DMS 273 (cell line): Measurements from ENCODE around the gene PFN3.

Source experiments
- DNase-seq: peaks from one replicate; lab custom pipeline; 2025; ENCODE audit not compliant: unreplicated experiment; lab: John Stamatoyannopoulos, UW

PFN3 gene

GRCh38 chr5:177396807-177397206 lies 3.7 kb downstream of the PFN3 start:
- DNase-seq, result no peak

GRCh38 chr5:177396078-177396477 lies 4.4 kb downstream of the PFN3 start:
- DNase-seq, result no peak

- no peak for DNase-seq
Observed at GRCh38 chr5:177393990-177394389, 6.5 kb downstream of the PFN3 start.

- DNase-seq, result no peak
Observed at GRCh38 chr5:177393206-177393765, 7.2 kb downstream of the PFN3 start.

- DNase-seq, result no peak
Observed at GRCh38 chr5:177392765-177393164, 7.7 kb downstream of the PFN3 start.

- peak; percentile 92 for DNase-seq
Observed at GRCh38 chr5:177390363-177391300, 9.8 kb downstream of the PFN3 start.

- DNase-seq, result no peak
Observed at GRCh38 chr5:177389241-177390169, 11.0 kb downstream of the PFN3 start.

GRCh38 chr5:177388521-177389052 lies 11.9 kb downstream of the PFN3 start:
- no peak for DNase-seq

- no peak for DNase-seq
Observed at GRCh38 chr5:177387405-177387804, 13.1 kb downstream of the PFN3 start.

- DNase-seq, result no peak
Observed at GRCh38 chr5:177386542-177386941, 13.9 kb downstream of the PFN3 start.

GRCh38 chr5:177385720-177386119 lies 14.7 kb downstream of the PFN3 start:
- no peak for DNase-seq

- no peak for DNase-seq
Observed at GRCh38 chr5:177384134-177384533, 16.3 kb downstream of the PFN3 start, which contains the start of gene SLC34A1. Gene SLC34A1, plus strand, starts transcription at chr5:177384434. Its CDS starts 1,308 bp downstream, at chr5:177385742.

GRCh38 chr5:177383181-177383580 lies 17.3 kb downstream of the PFN3 start:
- DNase-seq, result no peak

GRCh38 chr5:177382423-177383029 lies 17.9 kb downstream of the PFN3 start:
- peak; percentile 86 for DNase-seq

GRCh38 chr5:177380805-177381126 lies 19.7 kb downstream of the PFN3 start:
- no peak for DNase-seq

GRCh38 chr5:177378884-177379883 lies 21.3 kb downstream of the PFN3 start:
- DNase-seq, result no peak

GRCh38 chr5:177377851-177378776 lies 22.3 kb downstream of the PFN3 start:
- no peak for DNase-seq

GRCh38 chr5:177376107-177376506 lies 24.4 kb downstream of the PFN3 start:
- no peak for DNase-seq
